Dedifferentiated amniotic fluid mesenchymal stem cell (primary cell): ENCODE data around the gene LMF1.
"Not testable (repeated sequence)": the region's sequence is repeated elsewhere in the genome, so short reads cannot be mapped to it uniquely, and the experiment has no call there.

ENCODE experiments used
- DNase-seq: peaks from one replicate; pipeline ENCODE4 v3.0.0-alpha.2; 2016; ENCODE audit errors: extremely low spot score

Gene LMF1

DNA sequence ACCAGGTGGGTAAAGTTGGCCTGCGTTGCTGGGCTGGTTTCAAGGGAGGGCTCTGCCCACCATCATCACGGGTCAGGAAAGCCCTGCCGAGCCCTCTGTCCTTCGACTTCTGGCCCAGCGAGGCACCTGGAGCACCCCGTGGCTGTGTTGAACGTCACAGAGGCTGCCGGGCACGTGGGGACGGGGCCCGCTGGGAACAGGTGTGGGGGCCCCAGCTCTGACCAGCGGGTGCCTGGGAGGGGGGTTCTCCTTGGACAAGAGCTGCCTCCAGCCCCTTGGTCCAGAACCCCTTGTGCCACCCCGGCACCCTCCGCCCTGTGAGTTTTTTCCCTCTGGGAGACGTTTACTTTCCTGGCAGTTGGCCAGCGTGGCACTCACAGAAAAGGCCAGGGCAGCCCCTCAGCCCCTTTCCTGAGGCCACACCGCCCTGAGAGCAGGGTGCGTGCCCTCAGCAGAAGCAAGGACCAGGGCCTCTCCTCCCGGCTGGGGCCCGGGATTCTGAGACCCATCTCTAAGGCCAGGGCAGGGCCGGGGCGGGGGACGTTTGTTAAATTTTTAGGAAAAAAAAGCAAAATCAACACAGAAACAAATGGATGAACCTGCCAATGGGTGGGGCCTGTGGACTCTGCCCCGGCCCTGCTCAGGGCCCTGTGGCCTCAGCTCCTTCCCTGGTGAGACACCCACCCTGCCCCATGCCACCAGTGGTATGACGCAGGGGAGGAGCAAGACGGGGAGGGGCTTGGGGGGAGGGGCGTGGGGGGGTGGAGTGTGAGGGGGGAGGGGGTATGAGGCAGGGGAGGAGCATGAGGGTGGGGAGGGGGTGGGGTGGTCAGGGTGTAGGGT lies 139.0 kb downstream of the LMF1 start:
- no peak for DNase-seq

DNA sequence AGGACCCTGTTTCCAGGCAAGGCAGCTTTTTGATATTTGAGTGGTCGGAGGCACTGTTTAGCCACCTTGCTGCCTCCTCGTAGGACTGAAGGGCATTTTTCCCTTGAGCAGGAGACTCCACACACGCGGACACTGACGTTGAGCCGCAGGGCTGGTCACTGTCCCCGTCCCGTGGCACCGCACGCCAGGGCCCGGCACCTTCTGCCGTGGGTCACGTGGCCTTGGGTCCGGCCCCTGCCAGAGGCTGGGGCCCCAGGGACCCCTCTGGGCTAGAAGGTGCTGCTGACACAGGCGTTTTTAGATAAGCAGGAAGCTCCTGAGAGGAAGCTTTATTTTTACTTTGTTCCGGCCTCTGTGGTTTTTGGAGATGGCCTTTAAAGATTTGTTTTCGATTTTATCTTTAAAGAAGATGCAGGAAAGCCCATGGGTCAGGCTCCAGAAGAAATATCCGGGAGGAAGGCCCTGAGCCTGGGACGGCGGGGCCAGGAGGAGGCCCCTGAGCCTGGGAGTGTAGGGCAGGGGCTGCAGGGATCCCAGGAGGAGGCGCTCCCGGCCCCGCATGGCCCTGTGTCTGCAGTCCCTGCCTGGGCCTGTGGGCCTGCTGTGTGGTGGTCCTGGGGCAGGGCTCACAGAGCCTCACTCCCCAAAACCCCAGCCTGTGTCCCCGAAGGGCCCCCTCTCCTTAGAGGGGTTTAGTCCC lies 139.8 kb downstream of the LMF1 start:
- no peak for DNase-seq

DNA sequence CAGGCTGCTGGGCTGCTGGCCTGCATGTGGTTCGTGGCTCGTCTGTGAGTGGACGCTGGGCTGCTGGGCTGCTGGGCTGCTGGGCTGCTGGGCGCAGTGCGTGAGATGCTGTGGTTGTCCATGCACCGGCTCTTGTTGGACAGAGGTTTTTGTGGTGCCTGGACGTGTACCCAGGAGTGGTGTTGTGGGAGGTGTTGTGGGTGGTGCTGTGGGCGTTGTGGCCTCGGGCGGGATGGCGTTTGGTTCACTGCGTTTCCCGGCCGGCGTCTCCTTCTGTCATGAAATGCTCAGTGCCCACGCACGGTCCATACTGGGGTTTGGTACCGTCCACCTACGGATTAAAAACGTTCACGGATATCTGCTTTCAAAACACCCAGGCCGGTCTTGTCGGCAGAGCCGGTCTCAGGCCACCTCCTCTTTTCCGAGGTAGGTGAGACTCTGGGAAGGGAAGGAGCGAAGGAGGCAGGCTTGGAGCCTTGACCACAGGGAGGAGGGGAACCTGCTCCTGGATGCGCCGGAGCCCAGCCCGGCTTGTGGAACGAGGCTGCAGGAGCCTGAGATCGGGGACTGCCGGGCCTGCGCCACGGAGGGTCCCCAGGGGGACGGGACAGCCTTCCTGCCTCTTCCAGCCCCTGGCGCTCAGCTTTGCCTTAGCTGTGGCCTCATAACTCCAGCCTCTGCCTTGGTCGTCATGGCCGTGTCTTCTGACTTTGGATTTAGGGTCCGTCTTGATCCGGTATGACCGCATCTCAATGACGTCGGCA lies 140.5 kb downstream of the LMF1 start:
- no peak for DNase-seq

DNA sequence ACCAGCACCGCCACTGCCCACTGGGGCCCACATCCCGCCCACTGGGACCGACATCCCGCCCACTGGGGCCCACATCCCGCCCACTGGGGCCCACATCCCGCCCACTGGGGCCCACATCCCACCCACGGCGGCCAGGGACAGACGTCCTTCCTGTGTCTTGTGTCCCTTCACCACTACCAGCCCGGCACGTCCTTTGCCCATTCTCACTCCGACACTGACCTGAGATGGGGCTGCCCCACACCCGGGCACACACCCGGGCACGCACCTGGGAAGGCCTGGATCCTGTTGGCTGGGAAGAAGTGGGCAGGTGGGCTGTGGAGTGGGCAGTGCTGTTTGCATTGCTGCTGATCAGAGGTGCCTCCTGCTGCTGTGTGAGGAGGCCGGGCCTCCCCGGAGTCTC lies 141.9 kb downstream of the LMF1 start:
- no peak for DNase-seq

DNA sequence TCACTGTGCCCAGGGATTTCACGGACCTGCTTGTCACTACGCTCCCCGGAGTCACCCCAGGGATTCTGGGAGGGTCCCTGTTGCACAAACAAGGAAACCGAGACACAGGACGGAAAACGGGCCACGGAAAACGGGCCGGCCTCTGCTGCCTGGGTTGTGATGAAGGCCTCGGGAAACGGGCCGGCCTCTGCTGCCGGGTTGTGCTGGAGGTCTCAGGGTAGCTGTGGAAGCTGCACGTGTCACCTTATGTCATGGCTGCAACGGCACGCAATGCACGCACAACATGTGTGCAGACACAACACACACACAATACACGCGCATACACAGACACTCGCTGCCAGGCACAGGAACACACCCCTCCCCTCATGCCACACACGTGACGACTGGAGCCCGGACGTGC lies 143.3 kb downstream of the LMF1 start:
- no peak for DNase-seq

DNA sequence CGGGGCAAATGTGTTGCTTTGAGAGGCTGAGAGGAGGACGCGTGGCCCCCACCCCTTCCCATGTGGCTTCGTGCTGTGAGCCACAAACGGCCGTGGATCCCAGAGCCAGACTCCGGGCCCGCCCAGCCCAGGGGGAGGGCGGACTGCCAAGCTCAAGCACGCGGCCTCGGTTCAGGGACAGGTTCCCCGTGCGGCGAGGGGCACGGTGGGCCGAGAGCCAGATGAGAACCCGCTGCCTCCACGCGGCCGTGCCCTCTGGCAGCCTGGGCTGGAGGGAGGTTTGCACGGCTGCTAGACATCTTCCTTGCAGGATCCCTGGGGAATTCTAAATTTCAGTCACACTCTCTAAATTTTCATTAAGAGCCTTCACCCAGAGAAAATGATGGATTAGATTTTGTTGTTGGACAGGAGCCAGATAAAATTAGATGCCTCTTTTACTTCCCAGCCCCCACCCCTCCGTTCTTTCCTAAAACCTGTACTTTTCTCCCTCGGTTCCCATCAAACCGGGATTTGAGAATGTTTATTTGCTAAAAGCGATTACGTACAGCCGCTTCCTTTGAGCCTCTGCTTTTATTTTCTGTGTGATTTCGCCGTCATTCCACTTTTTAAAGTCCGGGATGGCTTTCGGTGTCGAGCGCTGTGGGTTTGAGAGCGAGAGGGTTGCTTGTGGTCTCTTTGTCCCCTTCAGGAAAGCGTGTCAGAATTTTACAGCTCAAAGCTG lies 145.3 kb downstream of the LMF1 start:
- DNase-seq, result peak; percentile 19

DNA sequence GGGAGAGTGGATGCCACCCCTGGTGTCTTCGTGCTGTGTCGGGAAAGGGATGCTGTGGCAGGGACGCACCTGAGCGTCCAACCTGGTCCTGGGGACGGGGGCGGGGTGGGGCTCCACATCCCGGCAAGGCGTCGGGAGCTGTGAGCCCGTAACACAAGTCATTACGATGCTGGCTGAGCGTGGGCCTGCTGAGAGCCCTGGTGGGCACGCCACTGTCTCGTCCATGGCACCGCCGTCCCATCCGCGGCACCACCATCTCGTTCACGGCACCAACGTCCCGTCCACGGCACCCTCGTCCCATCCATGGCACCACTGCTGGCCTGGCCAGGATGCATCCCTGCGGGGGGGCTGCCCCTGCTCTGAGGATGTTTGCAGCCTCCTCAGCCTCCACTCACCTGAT lies 146.2 kb downstream of the LMF1 start:
- DNase-seq, result no peak

DNA sequence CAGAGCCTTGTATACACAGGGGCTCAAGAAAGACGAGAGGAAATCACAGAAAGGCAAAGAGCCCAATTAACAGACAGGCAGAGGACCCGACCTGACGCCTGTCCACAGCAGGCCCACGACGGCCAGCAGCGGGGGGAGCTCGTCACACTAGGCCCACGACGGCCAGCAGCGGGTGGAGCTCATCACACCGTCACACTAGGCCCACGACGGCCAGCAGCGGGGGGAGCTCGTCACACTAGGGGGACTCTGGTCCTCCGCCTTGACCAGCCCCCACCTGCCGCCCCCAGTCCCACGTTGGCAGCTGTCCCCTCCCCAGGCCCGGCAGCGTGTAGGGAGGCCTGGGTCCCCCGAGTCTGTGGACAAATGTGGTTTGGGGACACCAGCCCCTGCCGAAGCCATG lies 146.6 kb downstream of the LMF1 start:
- no peak for DNase-seq

DNA sequence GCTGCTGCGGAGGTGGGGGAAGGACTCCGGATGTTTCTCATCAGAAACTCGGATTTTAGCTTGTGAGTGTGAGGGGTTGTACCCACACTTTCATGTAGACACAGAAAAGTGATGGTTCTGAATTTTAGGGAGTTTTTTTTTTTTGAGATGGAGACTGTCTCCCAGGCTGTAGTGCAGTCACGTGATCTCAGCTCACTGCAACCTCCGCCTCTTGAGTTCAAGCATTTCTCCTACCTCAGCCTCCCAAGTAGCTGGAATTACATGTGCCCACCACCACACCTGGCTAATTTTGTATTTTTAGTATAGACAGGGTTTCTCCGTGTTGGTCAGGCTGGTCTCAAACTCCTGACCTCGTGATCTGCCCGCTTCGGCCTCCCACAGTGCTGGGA lies 147.9 kb downstream of the LMF1 start:
- no peak for DNase-seq

DNA sequence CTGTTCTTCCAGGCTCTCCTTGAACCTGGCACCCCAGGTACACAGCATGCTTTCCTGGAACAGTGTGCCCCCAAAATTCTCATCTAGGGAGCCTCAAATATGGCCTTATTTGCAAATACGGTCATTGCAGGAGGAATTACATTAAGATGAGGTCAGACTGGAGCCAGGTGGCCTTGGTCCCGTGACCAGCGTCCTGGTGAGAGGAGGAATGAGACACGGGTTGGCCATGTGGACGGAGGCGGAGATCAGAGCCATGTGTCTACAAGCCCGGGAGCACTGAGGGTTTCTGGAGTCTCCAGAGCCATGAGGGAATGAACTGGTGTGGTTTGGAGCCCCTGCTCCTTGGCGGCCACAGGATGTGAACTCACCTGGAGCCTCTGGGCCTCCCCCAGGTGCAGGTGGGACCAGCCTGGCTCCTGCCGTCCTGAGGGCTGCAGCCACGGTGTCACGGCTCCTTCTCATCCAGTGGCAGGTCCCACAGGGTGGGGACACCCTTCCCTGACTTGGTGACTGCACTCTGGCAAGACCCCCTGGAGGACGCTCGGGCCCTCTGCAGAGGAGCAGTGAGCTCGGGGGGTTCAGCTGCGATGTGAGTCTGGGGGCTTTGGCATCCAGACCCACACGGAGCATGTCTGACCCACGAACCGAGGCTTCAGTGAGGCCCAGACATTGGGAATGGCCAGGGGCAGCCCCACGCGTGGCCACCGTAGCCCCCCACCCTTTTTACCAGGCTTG lies 148.4 kb downstream of the LMF1 start:
- DNase-seq, result no peak

DNA sequence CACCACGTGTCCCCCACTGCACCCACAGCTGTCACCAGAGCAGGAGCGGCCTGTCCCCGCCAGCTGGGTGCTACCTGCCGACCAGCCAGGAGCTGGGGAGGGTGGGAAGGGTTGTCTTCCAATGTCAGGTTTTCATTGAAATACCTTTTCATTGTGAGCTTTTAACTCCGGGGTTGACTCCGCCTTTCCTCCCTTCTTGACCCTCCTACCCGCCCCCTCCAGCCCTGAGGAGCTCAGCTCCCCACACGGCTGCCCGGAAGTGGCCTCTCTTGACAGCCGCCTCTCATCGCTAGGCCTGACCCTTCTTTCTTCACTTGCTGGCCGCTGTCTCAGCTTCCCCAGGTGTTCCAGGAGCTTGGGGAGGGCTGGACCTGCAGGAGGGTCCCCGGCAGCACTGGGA lies 149.0 kb downstream of the LMF1 start:
- no peak for DNase-seq

DNA sequence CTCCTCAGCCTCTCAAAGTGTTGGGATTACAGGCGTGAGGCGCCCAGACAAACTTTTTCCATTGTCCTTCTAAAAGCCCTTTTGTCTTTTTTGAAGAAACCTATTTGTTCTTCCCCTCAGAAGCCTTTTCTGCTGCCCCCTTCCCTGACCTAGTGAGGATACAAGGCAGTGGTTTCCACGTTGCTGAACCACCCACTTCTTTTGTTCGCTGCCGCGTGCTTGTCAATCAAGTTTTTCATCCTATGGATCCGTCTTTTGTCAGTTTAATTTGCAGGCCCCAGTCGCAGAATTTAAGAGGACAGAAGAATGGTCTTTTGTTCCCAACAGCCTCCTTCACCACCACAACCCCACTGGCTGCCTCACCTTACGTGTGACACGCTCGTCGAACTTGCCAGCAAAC lies 150.0 kb downstream of the LMF1 start:
- DNase-seq, result no peak

DNA sequence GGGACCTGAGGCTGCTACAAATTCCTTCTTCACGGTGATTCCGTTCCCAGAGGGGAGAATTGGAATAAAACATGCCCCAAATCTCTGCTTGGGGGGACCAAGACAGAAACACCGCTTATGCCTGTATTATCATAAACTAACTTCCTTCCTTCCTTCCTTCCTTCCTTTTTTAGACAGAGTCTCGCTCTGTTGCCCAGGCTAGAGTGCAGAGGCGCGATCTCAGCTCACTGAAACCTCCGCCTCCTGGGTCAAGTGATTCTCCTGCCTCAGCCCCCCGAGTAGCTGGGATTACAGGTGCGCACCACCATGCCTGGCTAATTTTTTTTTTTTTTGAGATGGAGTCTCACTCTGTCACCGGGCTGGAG lies 150.8 kb downstream of the LMF1 start:
- DNase-seq, result not testable (repeated sequence)

DNA sequence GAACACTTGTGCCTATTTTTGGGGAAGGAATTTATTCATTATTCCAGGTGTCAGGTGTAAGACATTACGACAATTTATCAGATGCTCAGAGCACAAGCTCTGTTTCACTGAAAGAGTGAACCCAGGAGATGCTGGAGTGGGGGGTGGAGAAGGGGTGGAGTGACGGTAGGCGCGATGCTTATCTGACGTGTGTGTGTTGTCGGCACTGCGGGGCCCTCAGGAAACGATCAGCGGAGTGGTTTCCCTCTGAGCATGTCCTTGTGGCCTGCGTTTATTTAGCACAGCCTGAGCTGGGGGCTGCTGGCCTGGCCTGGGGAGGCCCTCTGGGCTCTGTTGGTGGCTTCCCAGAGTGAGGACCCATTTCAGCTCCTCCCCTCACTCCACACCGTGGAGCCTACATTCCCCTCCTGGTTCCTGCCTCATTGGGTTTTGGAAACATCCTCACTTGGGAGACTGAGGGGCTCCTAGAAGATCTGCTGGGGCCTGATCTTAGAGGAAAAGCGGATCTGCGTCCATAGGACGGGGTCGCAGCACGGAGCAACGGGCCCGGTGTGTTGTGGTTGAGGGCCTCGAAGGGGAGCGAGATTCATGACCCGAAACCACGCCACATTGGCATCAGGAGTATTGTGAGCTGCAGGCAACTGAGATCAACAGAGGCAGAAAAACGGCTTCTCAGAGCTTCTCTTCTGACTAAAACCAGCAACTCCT lies 151.3 kb downstream of the LMF1 start:
- DNase-seq, result no peak

DNA sequence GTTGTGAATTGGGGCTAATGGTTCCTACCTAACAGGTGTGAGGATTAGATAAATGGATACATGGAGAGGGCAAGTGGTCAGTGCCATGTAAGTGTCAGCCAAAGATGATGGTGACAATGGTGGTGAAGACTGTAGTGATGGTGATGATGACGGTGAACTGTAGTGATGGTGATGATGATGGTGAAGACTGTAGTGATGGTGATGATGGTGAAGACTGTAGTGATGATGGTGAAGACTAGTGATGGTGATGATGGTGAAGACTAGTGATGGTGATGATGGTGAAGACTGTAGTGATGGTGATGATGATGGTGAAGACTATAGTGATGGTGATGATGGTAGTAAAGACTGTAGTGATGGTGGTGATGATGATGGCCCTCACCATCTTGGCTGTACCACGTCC lies 152.2 kb downstream of the LMF1 start:
- no peak for DNase-seq

DNA sequence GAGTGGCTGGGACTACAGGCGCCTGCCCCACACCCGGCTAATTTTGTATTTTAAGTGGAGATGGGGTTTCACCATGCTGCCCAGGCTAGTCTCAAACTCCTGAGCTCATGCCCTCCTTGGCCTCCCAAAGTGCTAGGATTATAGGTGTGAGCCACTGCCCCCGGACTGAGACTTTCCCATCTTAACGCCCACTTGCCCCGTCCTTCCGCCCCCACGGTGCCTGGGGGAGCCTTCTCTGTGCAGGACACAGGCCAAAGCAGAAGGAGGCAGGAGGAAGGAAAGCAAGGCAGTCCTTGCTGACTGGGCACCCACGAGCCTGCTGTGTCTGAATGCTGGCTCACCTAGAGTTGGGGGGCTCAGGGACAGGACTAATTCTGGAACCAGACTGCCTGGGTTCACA lies 152.7 kb downstream of the LMF1 start:
- DNase-seq, result no peak

DNA sequence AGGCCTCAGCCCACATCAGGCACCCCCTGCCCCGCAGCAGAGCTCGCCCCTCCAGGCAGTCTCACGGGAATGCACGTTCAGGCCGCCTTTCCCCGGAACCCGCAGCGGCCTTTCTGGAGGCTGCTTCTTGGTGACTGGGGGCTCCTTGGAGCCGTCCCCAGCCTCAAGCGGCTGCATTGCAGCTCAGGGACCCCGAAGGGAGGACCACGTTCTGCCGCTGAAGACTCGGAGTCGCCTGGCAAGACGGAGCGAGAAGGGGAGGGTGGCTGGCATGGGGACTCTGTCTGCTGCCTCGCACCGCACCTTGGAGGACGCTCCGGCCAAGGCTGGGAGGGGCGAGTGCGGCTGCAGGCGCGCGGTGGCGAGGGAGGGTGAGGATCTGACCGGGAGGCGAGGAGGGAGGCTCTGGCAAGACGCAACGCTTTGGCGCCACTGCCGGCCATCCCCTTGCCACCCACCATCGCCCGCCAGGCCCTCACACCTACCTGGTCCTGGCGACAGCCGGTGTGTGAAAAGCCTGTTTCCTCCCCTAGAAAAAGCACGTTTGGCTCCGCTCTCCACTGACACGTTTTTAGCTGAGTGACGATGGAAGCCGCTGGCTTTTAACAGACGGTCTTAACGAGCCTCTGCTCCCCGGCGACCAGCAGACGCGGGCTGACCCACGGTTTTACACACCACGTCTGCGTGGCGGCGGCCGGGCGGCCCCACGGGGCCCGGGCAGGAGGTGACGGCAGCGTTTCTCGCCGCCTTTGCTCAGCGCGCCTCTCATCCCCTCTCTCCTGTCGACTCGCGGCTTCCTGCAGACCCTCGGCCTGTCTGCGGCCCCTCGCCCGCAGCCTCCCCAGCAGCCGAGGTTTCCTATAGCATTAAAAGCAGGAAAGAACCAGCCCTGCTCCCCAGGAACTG lies 153.5 kb downstream of the LMF1 start:
- DNase-seq, result no peak

DNA sequence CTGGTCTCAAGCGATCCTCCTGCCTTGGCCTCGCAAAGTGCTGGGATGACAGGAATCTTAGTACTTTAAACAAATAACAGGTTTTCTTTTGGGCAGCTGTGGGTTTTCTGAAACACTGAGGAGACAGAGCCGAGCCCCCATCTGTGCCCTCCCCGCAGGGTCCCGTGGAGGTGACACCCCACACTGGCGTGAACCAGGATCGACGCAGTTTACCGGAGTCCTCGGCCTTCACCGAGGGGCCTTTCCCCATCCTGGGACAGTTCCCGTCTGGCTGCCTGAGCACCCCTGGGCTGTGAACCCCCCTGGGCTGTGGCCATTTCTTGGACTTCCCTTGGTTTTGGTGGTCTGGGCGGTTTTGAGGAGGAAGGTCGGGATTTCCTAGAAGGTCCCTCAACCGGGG lies 154.9 kb downstream of the LMF1 start:
- DNase-seq, result no peak

DNA sequence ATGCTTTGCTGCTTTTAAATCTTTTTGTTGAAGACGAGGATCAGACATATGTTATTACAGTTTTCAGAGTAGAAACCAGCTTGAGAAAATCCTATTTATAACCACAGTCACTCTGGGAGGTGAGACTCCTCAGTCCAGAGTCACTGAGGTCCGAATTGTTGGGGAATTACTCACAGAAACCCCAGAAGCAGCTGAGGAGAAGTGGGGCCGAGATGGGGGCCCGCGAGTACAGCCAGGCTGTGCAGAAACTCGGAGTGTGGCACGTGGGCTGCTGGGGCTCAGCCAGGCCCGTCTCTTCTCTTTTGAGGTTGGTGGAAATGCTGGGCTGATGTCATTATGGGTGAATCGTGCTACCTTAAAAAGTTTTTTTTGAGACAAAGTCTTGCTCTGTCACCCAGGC lies 155.8 kb downstream of the LMF1 start:
- no peak for DNase-seq

DNA sequence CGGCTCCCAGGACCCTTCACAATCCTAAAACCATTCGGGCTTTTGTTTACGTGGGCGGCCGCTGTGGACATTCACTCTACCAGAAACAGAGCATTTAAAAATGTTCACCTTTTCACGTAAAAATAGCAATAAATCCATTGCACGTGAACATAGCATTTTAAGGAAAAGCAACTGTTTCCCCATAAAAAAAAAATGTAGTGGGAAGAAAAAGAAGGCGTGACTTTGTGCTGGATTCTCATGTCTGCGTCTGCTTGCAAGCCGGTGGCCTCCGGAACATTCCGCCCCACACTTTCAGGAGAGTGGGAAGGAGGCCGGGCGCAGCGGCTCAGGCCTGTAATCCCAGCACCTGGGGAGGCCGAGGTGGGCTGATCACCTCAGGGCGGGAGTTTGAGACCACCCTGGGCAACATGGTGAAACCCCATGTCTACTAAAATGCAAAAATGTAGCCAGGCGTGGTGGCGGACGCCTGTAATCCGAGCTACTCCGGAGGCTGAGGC lies 156.8 kb downstream of the LMF1 start:
- no peak for DNase-seq
